GM21786 (cell line): ENCODE data around the gene ERGIC2.
A peak's percentile ranks its signal among the peaks of the same experiment; 100 is the strongest.

ENCODE experiments used
- ATAC-seq: cut with Tn5 transposase; IDR thresholded peaks from one replicate; pipeline ENCODE4 v1.9.1; 2021; ENCODE audit not compliant: unreplicated experiment

Gene ERGIC2

DNA sequence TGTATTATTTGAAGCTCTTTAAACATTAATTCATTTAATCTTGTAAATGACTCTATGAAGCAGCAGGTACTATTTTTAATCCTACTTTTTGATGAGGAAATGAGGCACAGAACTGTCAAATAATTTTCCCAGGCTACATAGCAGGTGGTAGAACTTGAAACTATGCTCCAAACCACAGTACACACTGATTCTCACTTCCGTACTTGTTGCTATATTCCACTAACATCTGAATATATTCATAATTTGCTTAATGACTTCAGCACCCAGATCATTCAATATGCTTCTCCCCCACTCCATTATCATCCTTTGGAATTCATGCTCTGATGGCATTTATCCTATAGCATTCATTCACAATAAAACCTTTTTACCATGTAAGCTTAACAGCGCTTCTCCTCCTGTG lies 4.9 kb downstream of the ERGIC2 start:
- ATAC-seq: no peak

DNA sequence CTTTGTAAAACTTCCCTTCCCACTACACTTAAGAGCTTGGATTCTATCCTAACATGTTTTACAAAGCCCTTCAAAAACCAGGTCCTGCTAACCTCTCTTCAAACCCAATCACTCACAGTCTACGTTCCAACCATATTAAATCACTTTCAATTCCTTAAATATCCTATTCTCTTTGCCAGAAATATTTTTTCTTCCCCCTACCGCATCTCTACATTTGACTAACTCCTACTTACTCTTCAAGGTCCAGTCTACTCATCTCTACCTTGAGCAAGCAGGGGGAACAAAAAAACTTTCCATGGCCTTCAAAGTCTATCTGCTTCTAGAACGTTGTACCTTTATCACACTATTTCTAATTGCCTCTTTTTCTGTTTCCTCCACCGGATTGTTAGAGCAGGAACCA lies 6.1 kb downstream of the ERGIC2 start:
- ATAC-seq: no peak

DNA sequence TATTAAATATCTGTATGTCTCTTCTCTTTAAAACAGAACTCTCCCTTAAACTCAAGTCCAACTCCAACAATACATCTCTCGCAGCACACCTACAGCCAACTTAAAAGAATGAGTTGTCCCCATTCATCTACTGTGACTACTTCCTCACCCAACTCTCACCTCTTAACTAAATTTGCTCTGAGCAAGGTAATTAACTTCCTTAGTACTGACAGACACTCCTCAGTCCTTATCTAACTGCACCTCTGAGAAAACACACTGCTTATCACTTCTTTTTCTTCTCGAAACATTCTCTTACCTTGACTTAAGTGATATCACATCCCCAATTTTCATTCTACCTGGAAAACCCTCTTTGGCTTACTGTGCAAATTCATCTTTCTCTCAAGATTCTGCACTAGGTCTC lies 7.0 kb downstream of the ERGIC2 start:
- ATAC-seq: no peak

DNA sequence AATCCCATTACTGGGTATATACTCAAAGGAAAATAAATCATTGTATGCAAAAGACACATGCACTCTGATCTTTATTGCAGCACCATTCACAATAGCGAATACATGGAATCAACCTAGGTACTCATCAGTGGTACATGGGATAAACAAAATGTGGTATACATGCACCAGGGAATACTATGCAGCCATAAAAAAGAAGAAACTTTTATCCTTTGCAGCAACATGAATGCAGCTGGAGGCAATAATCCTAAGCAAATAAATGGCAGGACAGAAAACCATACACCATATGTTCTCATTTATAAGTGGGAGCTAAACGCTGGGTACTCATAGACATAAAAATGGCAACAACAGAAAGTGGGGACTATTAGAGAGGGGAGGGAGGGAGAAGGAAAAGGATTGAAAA lies 15.9 kb downstream of the ERGIC2 start:
- no peak for ATAC-seq

GRCh38 chr12:29354954-29355353 lies 26.0 kb downstream of the ERGIC2 start:
- no peak for ATAC-seq

- ATAC-seq: no peak
Measured at GRCh38 chr12:29350080-29350479, 30.9 kb downstream of the ERGIC2 start.

DNA sequence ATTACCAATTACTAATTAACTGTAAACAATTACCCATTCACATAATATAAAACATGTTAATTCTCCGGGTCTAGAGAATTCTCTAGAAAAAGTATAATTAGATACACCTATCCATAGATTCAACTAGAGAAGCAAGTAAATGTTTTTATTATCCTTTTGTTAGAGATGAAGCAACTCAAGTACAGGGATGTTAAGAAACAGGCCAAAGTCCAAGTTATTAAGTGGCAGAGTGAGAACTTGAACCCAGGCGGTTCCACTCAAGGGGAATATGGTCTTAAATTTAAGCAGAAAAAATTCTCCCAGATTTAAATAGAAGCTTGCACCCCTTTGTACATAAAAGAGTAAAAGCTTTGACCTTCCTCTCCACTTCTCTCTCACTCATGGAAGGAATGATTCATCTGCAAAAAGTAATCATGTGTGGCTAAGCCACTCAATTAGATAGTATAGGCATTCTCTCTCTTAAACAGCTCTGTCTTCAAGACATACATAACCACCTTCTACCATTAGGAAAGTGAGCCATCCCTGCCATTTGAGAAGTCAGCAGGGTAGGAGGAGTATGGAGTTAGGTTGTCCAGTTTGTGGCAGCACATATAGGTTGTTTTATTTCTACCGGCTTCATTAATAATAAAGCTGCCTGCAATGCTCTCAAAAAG lies 34.1 kb downstream of the ERGIC2 start:
- ATAC-seq: no peak

GRCh38 chr12:29343022-29343799 lies 37.8 kb downstream of the ERGIC2 start:
- ATAC-seq: no peak

GRCh38 chr12:29337325-29337724 lies 43.6 kb downstream of the ERGIC2 start:
- no peak for ATAC-seq

DNA sequence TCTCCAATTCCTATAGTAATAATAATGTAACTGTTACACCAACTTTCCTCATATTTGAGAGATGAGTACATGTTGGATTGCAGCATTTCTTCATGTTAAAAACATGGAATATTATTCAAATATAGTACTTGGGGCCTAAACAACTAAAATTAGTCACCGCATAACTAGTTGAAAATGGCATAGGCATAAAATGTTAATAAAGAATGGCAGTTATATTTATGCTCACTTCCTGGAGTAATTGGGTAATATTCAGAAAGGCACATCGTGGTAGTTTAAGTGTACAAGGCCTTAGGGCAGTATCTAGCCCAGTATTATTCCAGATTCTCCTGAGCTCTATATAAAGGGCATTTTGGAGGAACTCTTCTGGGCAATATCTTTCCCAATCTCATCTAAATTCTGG lies 46.0 kb downstream of the ERGIC2 start:
- no peak for ATAC-seq

GRCh38 chr12:29333178-29333577 lies 47.8 kb downstream of the ERGIC2 start:
- ATAC-seq: no peak

- no peak for ATAC-seq
Measured at GRCh38 chr12:29329411-29329810, 51.6 kb downstream of the ERGIC2 start.

DNA sequence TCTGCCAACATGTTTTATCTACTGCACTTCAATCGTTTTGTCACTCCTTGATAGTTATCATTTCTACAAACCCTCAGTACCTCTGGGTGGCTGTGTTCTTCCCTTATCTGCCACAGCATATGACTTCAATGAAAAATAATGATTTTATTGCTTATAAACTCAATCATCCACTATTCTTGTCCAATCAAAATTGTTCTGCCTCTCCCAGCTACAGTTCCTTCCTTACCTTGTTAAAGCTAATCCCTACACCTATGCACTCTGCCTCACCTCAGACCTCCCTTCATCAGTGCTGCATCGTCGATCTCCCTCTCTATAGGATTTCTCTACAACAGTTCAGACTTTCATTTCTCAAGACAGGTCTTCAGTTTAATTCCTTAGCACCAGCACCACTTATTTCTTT lies 58.8 kb downstream of the ERGIC2 start:
- ATAC-seq: no peak

- no peak for ATAC-seq
Measured at GRCh38 chr12:29320295-29321085, 60.5 kb downstream of the ERGIC2 start.

DNA sequence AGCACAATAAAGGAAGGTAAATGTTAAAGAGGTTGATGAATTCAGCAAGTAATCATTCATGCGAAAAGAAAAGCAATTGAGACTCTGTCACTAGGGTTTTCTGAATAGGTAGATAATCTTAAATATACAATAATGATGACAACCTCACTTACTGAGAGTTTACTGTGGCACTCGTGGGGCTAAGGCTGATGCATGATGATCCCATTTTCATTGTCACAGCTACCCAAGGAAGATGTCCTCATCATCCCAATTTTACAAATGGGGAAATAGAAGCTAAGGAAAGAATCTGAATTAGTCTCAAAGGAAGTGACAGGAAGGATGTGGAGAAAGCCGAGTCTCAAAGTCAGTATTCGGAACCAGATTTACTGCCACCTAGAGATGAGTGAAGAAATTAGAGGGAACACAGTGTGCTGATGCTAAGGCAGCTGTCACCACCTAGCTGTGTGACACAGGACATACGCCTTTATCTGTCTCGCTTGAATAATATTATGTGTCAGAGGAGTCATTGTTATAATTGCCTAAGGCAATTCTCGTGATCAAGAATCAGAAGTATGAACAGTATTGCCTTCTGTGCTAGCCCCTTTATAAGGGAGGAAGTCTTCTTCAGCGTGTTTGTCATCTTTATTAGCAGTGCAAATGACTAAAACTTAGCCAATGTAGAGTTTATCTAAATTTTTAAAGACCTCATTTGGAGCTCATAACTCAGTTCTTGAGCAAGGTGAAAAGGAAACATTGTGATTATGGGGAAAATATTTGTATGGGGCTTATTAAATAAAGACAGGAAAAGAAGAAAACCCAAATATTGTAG lies 63.2 kb downstream of the ERGIC2 start:
- ATAC-seq: peak; percentile 100

DNA sequence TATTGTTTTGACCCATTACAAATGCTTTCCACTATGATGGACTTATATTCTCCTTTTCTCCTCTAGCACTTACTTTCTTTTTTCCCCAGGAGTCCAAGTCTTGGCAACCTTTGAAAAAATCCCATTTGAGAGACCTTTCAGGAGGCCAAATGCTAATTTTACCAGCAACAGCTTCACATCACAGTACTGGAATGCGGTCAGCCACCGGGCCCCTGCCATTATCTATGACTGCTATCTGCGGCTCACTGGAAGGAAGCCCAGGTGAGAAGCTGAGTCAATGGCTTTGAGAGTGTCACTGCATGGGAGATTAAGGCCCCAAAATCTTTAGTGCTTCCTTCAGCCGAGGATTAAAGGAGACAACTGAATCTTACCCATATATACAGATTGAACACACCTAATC lies 64.2 kb downstream of the ERGIC2 start:
- ATAC-seq: no peak

- no peak for ATAC-seq
Measured at GRCh38 chr12:29314416-29314815, 66.6 kb downstream of the ERGIC2 start.

GRCh38 chr12:29310899-29311298 lies 70.1 kb downstream of the ERGIC2 start:
- ATAC-seq: no peak

- ATAC-seq: no peak
Measured at GRCh38 chr12:29309320-29309902, 71.6 kb downstream of the ERGIC2 start.

- ATAC-seq: no peak
Measured at GRCh38 chr12:29306682-29307081, 74.3 kb downstream of the ERGIC2 start.

DNA sequence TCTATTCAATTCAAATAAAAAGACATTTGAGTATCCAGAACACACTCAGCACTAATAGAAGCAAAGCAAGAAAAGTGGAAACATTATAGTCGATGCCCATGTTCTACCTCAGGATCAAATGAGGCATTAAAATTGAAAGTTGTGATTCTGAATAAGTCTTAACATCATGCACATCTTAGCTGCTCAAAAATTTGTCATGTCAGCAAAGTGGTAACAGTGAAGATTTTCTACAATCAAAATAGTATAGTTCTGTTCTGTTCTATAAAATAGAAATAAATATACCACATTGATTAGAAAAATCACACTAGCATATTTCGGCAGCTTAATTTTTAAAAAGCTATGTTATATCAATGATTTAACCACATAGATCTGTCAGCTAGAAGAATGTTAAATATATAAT lies 74.7 kb downstream of the ERGIC2 start:
- ATAC-seq: no peak
